GM19455 (cell line): Measurements from ENCODE around the gene SOX3.

Source experiments
- ATAC-seq: cut with Tn5 transposase; IDR thresholded peaks from one replicate; pipeline ENCODE4 v1.9.1; 2021; ENCODE audit not compliant: unreplicated experiment

Gene SOX3

GRCh38 chrX:140500441-140500840 lies 4.4 kb downstream of the SOX3 start:
- no peak for ATAC-seq

DNA sequence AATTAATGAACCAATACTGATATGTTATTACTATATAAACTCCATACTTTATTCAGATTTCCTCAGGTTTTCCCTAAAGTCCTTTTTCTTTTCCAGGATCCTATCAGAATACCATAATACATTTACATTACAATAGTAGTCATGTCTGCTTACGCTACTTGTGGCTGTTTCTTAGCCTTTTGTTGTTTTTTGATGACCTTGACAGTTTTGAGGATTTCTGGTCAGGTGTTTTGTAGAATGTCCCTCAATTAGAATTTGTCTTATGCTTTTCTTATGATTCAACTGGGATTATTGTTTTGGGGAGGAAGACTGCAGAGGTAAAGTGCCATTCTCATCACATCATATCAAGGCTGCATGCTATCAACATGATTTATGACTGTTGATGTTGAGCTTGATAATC lies 9.1 kb downstream of the SOX3 start:
- no peak for ATAC-seq

DNA sequence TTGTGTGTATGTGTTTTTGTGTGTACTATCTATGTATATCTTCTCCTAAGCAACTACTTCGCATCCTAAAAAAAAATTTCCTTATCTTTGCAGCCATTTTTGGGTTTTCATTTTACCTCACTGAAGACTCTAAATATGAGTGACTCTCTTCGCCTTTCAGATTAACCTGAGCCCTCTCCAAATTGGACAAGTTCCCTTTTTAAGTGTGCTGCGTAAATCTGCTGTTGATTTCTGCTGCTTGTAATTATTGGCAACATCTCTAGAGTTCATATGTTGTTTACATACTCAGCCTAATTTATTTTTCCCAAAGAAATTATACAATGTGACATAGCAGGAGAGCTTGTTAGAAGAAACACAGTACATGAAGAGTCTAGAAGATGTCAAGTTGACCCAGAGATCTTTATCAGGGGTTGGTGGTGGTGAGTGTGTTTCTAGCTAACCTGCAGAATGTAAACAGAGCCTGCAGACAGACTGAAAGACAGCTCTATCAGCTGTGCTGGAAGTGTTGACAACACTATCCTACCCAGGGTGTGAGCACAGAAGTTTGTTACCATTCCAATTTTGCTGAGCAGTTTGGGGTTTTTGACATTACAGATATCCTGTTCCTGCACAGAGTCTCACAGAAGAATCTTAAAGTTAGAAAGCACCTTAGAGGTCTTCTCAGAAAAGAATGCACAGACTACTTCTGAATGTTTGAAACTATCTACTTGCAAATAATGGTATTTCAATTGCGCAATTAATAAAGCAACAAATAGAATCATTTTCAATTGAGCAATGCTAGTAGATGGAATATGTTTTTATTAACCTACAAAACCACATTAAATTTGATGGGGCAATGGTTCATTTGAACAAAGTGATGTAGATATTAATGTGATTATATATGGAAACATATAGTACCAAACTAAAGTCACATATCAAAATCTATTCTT lies 12.5 kb downstream of the SOX3 start:
- ATAC-seq = no peak

- ATAC-seq = no peak
These were observed 24.1 kb downstream of the SOX3 start for GRCh38 chrX:140480765-140481164.

GRCh38 chrX:140477987-140478386 lies 26.9 kb downstream of the SOX3 start:
- no peak for ATAC-seq

DNA sequence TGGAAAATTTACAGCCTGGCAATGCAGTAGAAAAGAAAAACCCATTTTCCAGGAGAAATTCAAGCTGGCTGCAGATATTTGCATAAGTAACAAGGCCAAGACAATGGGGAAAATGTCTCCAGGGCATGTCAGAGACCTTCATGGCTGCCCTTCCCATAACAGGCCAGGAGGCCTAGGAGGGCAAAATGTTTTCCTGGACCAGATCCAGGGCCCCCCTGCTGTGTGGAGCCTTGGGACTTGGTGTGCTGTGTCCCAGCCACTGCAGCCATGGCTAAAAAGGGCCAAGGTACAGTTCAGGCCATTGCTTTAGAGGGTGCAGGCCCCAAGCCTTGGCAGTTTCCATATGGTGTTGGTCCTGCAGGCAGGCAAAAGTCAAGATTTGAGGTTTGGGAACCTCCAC lies 29.8 kb downstream of the SOX3 start:
- no peak for ATAC-seq

GRCh38 chrX:140467211-140467610 lies 37.7 kb downstream of the SOX3 start:
- ATAC-seq = no peak
